Ovary (tissue), 3 donors: ENCODE results near the gene LIMS3.
"Not testable (repeated sequence)": the region's sequence is repeated elsewhere in the genome, so short reads cannot be mapped to it uniquely, and the experiment has no call there.

Experiments
- CTCF ChIP-seq, 3 donors: fragments of 450-650 bp in 2 of 3; fragments of 200-600 bp in 1 of 3; IDR thresholded peaks; one replicate each; pipeline versions ENCODE4 v1.5.1 to v1.8.0; 2016 to 2022; ENCODE audit warnings: antibody characterized with exemption in 3 of 3, mild to moderate bottlenecking in 1 of 3
- POLR2A ChIP-seq: fragments of 450-650 bp; IDR thresholded peaks from one replicate; pipeline ENCODE4 v1.6.1; 2017; ENCODE audit warnings: antibody characterized with exemption, mild to moderate bottlenecking, moderate library complexity
- donor health status: DM: no; HTN: no; CAD: no.

DNA sequence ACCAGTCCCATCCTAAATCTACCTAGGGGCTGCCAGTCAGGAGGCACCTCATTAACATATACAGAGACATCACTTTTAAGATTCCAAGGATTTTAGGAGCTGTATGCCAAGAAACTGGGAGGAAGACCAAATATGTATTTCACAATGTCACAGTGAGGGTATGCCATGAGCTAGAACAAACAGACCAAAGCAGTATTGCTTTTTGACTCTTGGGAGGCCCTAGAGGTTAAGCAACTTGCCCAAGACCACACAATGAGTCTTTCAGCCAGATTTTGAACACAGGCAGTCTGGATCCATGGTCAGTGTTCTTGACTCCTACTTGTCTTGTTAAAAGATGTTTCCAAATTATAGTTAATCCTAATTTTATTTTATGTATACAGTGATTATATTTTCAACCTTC, 12.3 kb downstream of the LIMS3 start:
- TF ChIP-seq POLR2A; CTCF (IDR thresholded peaks at IDR 0.05): not testable (repeated sequence)
